Fibroblast of lung (primary cell): ENCODE data around the gene PBLD.

ENCODE experiments used
- EZH2 ChIP-seq: IDR thresholded peaks from 2 replicates; pipeline ENCODE4 v1.5.1; 2012; ENCODE audit warnings: low read length, control low read depth, mild to moderate bottlenecking; ENCODE audit errors: missing control alignments
- TF ChIP-seq, protein P1 (sequence below), 2 donors: IDR thresholded peaks in 1 of 2; conservative IDR thresholded peaks in 1 of 2; 1 replicate in 1 of 2; 2 replicates in 1 of 2; pipeline ENCODE4 v1.5.1; 2011 to 2012; ENCODE audit warnings: low read length in 2 of 2, control low read depth in 1 of 2, inconsistent platforms in 1 of 2, low read depth in 1 of 2, mild to moderate bottlenecking in 1 of 2

DNA sequence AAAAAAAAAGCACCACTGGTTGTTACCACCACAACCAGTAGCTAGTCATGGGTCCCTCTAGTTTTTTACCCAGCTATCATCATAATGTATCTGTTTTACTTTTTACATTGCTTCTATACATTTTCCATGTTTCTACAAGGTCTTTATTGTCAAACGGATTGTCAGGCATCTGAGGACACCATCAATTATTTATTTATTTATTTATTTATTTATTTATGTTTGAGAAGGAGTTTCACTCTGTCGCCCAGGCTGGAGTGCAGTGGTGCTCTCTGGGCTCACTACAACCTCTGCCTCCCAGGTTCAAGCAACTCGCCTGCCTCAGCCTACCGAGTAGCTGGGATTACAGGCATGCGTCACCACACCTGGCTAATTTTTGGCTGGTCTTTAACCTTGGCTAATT lies 29.9 kb downstream of the PBLD start:
- TF ChIP-seq, protein P1, sequence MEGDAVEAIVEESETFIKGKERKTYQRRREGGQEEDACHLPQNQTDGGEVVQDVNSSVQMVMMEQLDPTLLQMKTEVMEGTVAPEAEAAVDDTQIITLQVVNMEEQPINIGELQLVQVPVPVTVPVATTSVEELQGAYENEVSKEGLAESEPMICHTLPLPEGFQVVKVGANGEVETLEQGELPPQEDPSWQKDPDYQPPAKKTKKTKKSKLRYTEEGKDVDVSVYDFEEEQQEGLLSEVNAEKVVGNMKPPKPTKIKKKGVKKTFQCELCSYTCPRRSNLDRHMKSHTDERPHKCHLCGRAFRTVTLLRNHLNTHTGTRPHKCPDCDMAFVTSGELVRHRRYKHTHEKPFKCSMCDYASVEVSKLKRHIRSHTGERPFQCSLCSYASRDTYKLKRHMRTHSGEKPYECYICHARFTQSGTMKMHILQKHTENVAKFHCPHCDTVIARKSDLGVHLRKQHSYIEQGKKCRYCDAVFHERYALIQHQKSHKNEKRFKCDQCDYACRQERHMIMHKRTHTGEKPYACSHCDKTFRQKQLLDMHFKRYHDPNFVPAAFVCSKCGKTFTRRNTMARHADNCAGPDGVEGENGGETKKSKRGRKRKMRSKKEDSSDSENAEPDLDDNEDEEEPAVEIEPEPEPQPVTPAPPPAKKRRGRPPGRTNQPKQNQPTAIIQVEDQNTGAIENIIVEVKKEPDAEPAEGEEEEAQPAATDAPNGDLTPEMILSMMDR (conservative IDR thresholded peaks at IDR 0.05 in 1 of 2, IDR thresholded peaks at IDR 0.05 in 1 of 2; ENCODE audit: low read depth in 1 of 2, low read length in 2 of 2): no peak
- TF ChIP-seq EZH2: no peak
